HG02610 (cell line): ENCODE results near the gene MRPL57.
"Not testable (repeated sequence)": the region's sequence is repeated elsewhere in the genome, so short reads cannot be mapped to it uniquely, and the experiment has no call there.

ENCODE experiments used
- ATAC-seq: cut with Tn5 transposase; IDR thresholded peaks from one replicate; pipeline ENCODE4 v1.9.1; 2021; ENCODE audit warnings: mild to moderate bottlenecking, moderate library complexity; ENCODE audit not compliant: unreplicated experiment

Gene MRPL57

GRCh38 chr13:21186410-21186809, 10.0 kb downstream of the MRPL57 start:
- ATAC-seq: not testable (repeated sequence)

GRCh38 chr13:21194756-21195155, 18.3 kb downstream of the MRPL57 start:
- ATAC-seq: not testable (repeated sequence)

- ATAC-seq: not testable (repeated sequence)
These were observed 21.3 kb downstream of the MRPL57 start for GRCh38 chr13:21197606-21198225.

- not testable (repeated sequence) for ATAC-seq
These were observed 21.9 kb downstream of the MRPL57 start for GRCh38 chr13:21198391-21198790.

- not testable (repeated sequence) for ATAC-seq
These were observed 25.2 kb downstream of the MRPL57 start for GRCh38 chr13:21201456-21202190.

GRCh38 chr13:21202767-21203531, 26.5 kb downstream of the MRPL57 start:
- ATAC-seq: no peak

GRCh38 chr13:21208652-21209154, 32.2 kb downstream of the MRPL57 start:
- no peak for ATAC-seq

- no peak for ATAC-seq
These were observed 35.8 kb downstream of the MRPL57 start for GRCh38 chr13:21212138-21212775.

GRCh38 chr13:21215419-21215818, 39.0 kb downstream of the MRPL57 start:
- ATAC-seq: not testable (repeated sequence)

GRCh38 chr13:21216332-21216731, 39.9 kb downstream of the MRPL57 start:
- ATAC-seq: no peak

- ATAC-seq: peak; percentile 95
These were observed 42.0 kb downstream of the MRPL57 start for GRCh38 chr13:21218351-21219035.

GRCh38 chr13:21219036-21219381, 42.6 kb downstream of the MRPL57 start:
- ATAC-seq: peak; percentile 61

GRCh38 chr13:21219716-21220115, 43.3 kb downstream of the MRPL57 start:
- not testable (repeated sequence) for ATAC-seq

GRCh38 chr13:21221268-21221667, 44.8 kb downstream of the MRPL57 start:
- ATAC-seq: no peak

GRCh38 chr13:21225082-21225481, 48.6 kb downstream of the MRPL57 start:
- ATAC-seq: no peak

- ATAC-seq: no peak
These were observed 49.6 kb downstream of the MRPL57 start for GRCh38 chr13:21225841-21226581.

GRCh38 chr13:21227917-21228316, 51.5 kb downstream of the MRPL57 start:
- no peak for ATAC-seq
